ENCODE data around the gene ITPRID2. TPM values are rescaled to one million over a fixed set of nuclear protein-coding genes. Genes with fewer than 3 reads are reported as not detected.

Gene ITPRID2
- total and polyA plus RNA-seq, 8 donors = 90.6 to 175 (median 101) TPM

DNA sequence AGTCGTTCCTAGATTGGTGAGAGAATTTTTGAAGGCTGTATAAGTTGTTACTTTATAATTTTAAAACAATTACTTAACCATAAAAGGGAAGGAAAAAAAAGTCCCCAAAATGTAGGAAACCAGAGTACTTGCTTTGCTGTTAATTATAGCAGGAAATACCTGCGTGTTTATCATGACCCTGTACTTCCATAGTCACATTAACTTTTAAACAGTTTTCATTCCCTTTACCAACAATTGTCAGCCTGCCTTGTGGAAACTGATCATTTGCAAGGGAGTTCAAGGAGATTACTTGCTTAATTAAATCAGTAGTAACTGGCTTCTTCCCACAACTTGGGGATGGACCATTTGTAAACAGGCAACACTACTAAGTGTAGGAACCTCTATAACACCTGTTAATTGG, 6.4 kb upstream of the ITPRID2 start:
- Histone ChIP-seq H3K27me3 (no peaks in the 10 kb centered on the region), H3K4me1 (no peaks in the 10 kb centered on the region), H3K9me3 (no peaks in the 10 kb centered on the region), H3K27ac (no peak overlapping the region), H3K4me3 (no peak overlapping the region), H3K36me3 (no peaks in the 10 kb centered on the region)
- intact Hi-C loops (cut with DNase I) = no loop called here
- ATAC-seq (no peak), DNase-seq (no peak)
- TF ChIP-seq, protein P1, sequence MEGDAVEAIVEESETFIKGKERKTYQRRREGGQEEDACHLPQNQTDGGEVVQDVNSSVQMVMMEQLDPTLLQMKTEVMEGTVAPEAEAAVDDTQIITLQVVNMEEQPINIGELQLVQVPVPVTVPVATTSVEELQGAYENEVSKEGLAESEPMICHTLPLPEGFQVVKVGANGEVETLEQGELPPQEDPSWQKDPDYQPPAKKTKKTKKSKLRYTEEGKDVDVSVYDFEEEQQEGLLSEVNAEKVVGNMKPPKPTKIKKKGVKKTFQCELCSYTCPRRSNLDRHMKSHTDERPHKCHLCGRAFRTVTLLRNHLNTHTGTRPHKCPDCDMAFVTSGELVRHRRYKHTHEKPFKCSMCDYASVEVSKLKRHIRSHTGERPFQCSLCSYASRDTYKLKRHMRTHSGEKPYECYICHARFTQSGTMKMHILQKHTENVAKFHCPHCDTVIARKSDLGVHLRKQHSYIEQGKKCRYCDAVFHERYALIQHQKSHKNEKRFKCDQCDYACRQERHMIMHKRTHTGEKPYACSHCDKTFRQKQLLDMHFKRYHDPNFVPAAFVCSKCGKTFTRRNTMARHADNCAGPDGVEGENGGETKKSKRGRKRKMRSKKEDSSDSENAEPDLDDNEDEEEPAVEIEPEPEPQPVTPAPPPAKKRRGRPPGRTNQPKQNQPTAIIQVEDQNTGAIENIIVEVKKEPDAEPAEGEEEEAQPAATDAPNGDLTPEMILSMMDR (IDR thresholded peaks at IDR 0.05) = no peak

DNA sequence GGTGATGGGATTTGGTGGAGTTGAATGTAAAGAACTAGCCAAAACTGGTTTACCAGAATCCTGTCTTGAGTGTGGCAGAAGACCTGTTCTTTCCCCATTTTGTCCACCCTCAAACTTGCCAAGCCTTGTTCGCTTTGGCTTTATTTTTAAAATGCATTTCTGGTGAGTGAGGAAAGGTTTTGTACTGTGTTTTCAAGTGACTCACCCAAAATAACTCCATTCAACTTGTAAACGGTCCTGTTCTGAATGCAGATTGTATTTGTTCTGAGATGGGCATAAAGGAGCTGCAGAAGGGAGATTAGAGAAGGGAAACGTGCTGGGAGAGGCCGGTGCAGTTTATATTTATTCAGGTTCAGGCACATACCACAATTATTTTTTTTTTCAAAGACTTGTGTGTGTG, 5.3 kb upstream of the ITPRID2 start:
- Histone ChIP-seq H3K4me1 (peaks cover 0 to 6% of the 10 kb centered on the region in 2 donors), H3K27me3 (no peaks in the 10 kb centered on the region), H3K36me3 (no peaks in the 10 kb centered on the region), H3K9me3 (no peaks in the 10 kb centered on the region), H3K4me3 (no peak overlapping the region), H3K27ac (no peak overlapping the region)
- ATAC-seq (no peak), DNase-seq (no peak)
- intact Hi-C loops (cut with DNase I) = no loop called here
- TF ChIP-seq, protein P1 (IDR thresholded peaks at IDR 0.05) = no peak

DNA sequence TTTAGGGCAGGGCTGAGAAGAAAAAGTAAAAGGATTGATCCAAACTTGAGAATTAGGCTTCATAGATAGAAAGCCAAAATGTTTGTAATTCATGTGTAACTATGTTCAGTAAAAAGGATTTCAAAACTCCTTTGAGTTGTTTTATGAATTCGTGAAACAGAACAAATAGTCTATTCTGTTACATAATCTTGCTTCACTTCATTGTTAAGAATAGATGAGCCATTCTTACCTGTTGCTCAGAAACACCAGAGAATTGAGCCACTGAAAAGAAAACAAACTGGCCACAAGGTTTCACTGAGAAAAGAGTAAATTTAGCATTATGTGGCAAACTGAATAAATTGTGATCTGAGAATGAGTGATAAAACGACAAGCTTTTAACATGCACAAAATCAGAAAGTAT, 4.5 kb upstream of the ITPRID2 start:
- ATAC-seq (no peak), DNase-seq (no peak)

DNA sequence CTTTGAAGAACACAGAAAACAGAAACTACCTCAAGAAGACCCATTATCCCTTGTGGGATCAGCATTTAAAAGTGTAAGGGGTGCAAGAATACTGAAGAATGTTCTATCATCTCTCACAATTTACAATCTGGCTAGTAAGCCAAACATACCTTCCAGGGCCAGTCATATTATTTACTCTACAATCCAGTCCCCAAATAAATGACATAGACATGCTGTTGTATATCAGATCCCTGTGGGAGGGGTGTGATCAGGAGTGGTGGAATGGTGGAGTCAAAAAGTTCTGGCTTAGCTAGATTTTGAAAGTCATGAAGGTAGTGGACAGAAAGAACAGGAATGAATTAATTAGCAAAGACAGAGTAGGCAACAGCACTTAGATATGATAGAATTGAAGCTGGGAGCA, 1.8 kb upstream of the ITPRID2 start:
- ATAC-seq (no peak), DNase-seq (no peak)
- peaks cover 0 to 25% of the 10 kb centered on the region in 2 donors for H3K4me1 ChIP-seq
- no peaks in the 10 kb centered on the region for H3K9me3 ChIP-seq
- intact Hi-C loops (cut with DNase I) = no loop called here
- H3K27ac ChIP-seq = no peak overlapping the region
- H3K27me3 ChIP-seq = no peaks in the 10 kb centered on the region
- no peaks in the 10 kb centered on the region for H3K36me3 ChIP-seq
- H3K4me3 ChIP-seq = no peak overlapping the region
- TF ChIP-seq, protein P1 (IDR thresholded peaks at IDR 0.05) = no peak

More for the DNA sequence above, 4.5 kb upstream of the ITPRID2 start:
- no peaks in the 10 kb centered on the region for H3K36me3 ChIP-seq
- intact Hi-C loops (cut with DNase I) = no loop called here
- no peak overlapping the region for H3K27ac ChIP-seq
- H3K9me3 ChIP-seq = no peaks in the 10 kb centered on the region
- TF ChIP-seq, protein P1 (IDR thresholded peaks at IDR 0.05) = no peak
- H3K27me3 ChIP-seq = no peaks in the 10 kb centered on the region
- no peak overlapping the region for H3K4me3 ChIP-seq
- H3K4me1 ChIP-seq = peaks cover 0 to 7% of the 10 kb centered on the region in 2 donors

DNA sequence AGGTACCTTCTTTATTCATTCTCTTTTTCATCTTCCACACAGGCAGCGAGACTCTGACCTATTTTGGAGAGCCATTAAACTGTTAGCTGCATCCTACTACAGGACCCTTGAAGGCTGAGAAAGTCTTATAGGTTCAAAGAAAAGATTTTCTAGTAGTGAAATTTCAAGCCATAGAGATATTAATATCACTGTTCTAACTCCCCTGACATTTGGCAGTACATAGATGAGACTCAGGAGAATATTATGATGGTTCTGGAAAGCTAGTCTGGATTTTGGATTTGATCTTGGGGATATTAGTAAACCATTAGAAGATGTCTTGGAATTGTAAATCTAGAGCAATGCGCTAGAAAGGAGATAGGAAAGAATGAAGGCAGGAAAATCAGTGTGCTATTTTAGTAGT, 1.3 kb upstream of the ITPRID2 start:
- ATAC-seq (no peak), DNase-seq (no peak)
- H3K4me3 ChIP-seq = no peak overlapping the region
- H3K9me3 ChIP-seq = no peaks in the 10 kb centered on the region
- no peaks in the 10 kb centered on the region for H3K36me3 ChIP-seq
- intact Hi-C loops (cut with DNase I) = no loop called here
- H3K4me1 ChIP-seq = peaks cover 0 to 30% of the 10 kb centered on the region in 2 donors
- H3K27me3 ChIP-seq = no peaks in the 10 kb centered on the region
- no peak overlapping the region for H3K27ac ChIP-seq
- TF ChIP-seq, protein P1 (IDR thresholded peaks at IDR 0.05) = no peak
